HG03521 (cell line): ENCODE measurements around the gene CHP2.

Experiments
- ATAC-seq: cut with Tn5 transposase; IDR thresholded peaks from one replicate; pipeline ENCODE4 v1.9.1; 2021; ENCODE audit warnings: mild to moderate bottlenecking, moderate library complexity; ENCODE audit not compliant: unreplicated experiment

CHP2 gene

GRCh38 chr16:23803591-23804123, 48.8 kb downstream of the CHP2 start:
- ATAC-seq, result peak; percentile 82

GRCh38 chr16:23807028-23807427, 52.2 kb downstream of the CHP2 start:
- ATAC-seq, result no peak
